Stimulated activated CD4-positive, alpha-beta T cell treated with anti-CD3 and anti-CD28 coated beads, TNF-alpha, amount 100 ng/mL, for 1 hour (primary cell): ENCODE measurements around the gene STAT3.

ENCODE experiments used
- DNase-seq, 3 donors: peaks; one replicate each; pipeline ENCODE4 v3.0.0-alpha.2; 2020; ENCODE audit warnings: low read depth in 3 of 3, low spot score in 1 of 3

Gene STAT3

GRCh38 chr17:42282478-42283080, 105.7 kb downstream of the STAT3 start:
- DNase-seq = no peak

- no peak for DNase-seq
These were observed 106.6 kb downstream of the STAT3 start for GRCh38 chr17:42281571-42282096.

- no peak for DNase-seq
These were observed 108.2 kb downstream of the STAT3 start for GRCh38 chr17:42279776-42280630.

GRCh38 chr17:42277342-42277712, 110.9 kb downstream of the STAT3 start:
- no peak for DNase-seq

- DNase-seq = peak in 1 of 3 donors; percentile 21
These were observed 111.5 kb downstream of the STAT3 start for GRCh38 chr17:42276609-42277341.

- DNase-seq = peak in 2 of 3 donors; percentile 42 to 54
These were observed 112.0 kb downstream of the STAT3 start, which contains the start of gene STAT5B for GRCh38 chr17:42276359-42276608. Gene STAT5B, minus strand, starts transcription at chr17:42276391. Its CDS starts 44,264 bp downstream, at chr17:42232127.

GRCh38 chr17:42275527-42276358, 112.5 kb downstream of the STAT3 start:
- DNase-seq = peak in 2 of 3 donors; percentile 13 to 37

- no peak for DNase-seq
These were observed 113.3 kb downstream of the STAT3 start for GRCh38 chr17:42274812-42275526.

- DNase-seq = no peak
These were observed 114.0 kb downstream of the STAT3 start for GRCh38 chr17:42274253-42274542.

- no peak for DNase-seq
These were observed 114.6 kb downstream of the STAT3 start for GRCh38 chr17:42273474-42274252.

GRCh38 chr17:42272162-42272907, 115.9 kb downstream of the STAT3 start:
- DNase-seq = no peak

- DNase-seq = no peak
These were observed 116.5 kb downstream of the STAT3 start for GRCh38 chr17:42271779-42272035.

GRCh38 chr17:42271006-42271778, 117.0 kb downstream of the STAT3 start:
- no peak for DNase-seq

GRCh38 chr17:42270596-42270995, 117.6 kb downstream of the STAT3 start:
- DNase-seq = no peak

- no peak for DNase-seq
These were observed 118.1 kb downstream of the STAT3 start for GRCh38 chr17:42270170-42270535.

GRCh38 chr17:42268236-42268635, 120.0 kb downstream of the STAT3 start:
- no peak for DNase-seq

- DNase-seq = peak in 1 of 3 donors; percentile 13
These were observed 121.1 kb downstream of the STAT3 start for GRCh38 chr17:42266918-42267766.

- no peak for DNase-seq
These were observed 121.8 kb downstream of the STAT3 start for GRCh38 chr17:42266462-42266861.
